HG02852 (cell line): ENCODE results near the gene NAT9.

Experiments used
- ATAC-seq: cut with Tn5 transposase; IDR thresholded peaks from one replicate; pipeline ENCODE4 v1.9.1; 2021; ENCODE audit warnings: mild to moderate bottlenecking, moderate library complexity; ENCODE audit not compliant: unreplicated experiment

Gene NAT9, protein sequence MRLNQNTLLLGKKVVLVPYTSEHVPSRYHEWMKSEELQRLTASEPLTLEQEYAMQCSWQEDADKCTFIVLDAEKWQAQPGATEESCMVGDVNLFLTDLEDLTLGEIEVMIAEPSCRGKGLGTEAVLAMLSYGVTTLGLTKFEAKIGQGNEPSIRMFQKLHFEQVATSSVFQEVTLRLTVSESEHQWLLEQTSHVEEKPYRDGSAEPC

DNA sequence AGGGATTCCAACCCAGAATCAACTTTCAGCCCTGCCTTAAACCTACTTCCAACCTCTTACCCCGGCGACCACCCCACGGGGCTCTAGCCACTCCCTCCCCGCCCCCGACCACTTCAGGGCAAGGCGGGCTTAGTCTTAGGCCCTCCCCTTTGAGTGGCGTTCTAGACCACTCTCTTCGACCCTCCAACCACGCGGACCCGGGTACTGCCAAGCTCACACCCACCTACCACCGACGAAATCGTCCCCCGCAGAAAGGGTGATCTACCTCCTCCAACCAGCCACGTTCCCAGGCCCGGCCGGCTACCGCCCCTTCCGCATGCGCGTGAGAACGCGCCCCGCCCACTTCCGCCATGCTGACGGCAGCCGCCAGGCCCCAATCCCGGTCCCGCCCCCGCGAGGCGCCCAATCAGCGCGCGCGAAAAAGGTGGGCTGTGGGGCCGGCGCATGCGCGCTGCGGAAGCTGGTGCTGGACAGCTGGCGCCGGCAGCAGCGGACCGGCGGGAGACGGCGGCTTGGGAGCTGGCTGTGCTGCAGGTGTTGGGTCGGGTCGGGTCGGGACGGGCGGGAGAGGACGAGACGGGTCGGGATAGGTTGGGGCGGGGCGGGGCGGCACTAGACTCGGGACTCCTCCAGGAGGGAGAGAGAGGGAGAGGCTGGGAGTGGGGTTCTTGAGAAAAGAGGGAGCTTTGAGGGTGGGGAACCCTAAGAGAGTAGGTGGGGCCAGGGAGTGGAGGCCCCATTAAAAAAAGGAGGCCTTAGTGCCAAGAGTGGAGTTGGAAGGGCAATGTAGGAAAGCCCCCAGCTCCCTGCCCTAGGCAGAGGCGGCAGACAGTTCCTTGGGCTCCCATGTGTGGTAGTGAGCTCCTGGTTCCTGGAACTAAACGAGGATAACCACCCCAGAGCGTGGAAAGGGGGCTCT, at the start of gene NAT9:
NAT9 (minus strand) TSS at position 302 of the 919 bp plus-strand sequence. CDS start 647 bp downstream, outside the sequence.
- peak; percentile 67 for ATAC-seq

DNA sequence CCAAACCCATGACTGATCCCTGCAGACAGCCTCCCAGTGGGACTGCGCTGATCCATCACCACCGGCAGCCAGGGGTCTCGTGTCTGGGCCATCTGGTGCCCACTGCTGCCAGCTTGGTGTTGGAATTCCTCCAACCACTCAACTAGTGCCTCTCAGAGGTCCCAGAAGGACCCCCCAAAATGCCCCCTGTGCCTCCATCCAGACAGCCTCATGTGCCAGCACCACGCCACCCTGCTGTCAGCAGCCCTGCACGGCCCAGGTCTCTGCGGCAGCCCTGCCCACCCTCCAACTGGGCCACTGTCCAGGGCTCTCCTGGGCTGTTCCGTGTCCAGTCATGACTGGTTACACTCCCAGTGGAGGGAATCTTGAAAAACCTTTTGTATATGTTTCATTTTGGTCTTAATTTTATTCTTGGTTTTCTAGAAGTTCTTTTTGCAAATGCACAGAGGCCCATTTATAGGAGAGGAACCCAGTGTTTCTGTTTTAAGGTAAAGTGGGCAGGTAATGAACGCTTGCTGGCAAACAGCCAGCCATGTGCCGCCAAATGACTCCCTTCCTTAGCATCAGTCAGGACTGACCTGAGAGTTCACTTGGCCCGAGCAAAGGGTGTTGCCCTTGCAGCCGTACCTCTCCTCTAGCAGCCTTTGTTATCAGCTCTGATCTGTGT, 48.9 kb upstream of the NAT9 start:
- no peak for ATAC-seq

DNA sequence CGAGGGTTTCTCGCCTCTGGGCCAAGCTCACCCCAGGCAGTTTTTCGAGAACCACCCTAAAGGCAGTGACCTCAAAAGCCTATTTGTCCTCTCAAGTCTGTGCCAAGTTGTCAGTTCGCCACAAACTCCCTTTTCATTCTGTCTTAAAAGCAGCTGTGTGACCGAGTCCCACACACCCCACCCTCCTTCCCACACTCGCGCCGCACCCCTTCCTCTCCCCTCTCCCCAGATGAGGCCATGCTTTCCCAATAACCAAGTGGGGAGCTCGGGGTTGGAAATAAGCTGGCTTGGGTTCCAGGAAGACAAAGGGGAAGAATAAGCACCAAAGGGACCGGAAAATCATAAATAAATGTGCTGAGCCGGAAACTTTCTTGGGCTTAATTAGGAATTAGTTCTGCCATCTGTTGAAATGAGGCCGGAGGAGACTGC, 46.8 kb upstream of the NAT9 start:
- ATAC-seq = no peak

DNA sequence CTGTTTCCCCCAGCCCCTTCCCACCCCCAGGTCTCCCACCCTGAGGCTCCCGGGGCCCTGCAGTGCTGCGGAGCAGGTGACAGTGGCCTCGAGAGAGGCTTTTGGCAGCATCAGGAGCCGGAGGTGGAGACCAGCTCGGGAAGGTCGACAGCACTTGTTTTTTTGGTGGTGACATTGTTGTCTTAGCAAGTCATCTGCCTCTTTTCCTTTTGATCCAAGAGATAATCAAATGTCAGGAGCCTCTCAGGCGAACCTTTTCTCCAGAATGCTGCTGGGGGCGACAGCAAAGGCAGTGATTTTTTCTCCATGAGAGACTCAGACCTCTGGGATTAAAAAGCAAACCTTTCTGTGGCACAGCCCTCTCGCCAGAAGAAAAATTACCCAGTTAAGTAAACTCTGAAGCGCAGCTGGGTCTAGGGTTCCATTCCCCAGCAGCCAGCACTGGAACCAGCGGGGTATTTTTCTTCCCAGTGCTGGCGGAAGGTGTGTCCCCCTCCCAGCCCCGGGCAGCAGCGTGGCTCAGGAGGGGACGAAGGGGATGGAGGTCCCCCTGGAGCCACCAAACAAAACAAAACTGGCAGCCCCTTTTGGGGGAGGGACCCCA, 46.3 kb upstream of the NAT9 start:
- no peak for ATAC-seq

DNA sequence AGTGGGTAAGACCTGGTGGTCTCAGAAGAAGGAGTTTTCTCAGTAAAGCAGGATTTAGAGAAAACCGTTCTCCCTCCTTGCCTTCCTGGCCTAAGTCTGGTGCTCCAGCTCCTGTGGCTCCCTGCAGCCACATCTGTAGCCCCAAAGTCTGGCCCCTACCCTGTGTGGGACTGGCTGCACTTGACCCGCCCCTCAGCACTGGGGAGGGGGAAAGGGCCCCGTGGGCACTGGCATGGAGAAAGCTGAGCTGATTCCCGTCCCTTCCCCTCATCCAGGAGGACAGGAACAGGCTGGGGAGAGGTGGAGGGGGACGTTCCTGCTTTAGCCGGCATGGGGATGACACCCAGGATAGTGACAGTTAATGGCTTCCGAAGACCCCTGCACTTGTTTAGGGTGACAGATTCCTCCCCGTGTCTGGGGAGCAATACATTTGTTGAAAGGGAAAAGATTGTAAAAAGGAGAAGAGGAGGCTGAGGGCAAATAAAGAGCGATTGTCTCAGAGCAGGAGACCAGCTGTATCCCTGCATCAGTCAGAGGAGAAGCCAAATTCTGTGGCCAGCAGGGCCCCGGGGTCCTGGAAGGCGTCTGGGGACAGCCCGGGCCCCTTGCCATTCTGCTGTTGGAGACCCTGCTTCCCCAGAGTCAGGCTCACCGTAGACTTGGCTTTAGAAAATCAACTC, 45.6 kb upstream of the NAT9 start:
- ATAC-seq = no peak

DNA sequence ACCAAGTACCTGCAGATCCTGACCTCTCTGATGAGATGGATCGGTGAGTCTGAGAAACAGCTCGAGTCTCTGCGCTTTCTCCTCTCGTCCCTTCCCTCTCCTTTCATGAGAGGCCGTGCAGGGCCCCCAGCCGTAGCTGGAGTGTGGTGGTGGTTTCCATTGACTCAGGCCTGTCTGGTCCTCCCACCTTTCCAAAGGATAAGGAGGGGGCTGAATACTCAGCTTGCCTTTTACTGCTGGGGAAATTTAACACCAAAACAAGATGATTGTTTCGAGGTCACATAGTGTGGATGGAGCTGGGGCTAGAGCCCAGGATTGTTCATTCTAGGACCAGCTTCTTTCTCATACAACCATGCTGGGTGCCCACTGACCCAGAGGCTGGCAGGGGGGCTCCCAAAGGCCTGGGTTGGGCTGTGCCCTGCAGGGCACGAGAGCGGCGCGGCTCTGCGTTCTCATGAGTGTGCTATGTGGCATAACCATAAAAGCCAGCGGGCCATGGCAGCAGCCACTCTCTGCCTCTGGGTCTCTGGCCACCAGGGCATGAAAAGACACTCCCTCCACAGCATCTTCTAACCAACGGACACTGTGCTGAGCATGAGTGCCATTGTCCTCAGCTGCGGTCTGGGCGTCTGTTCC, 43.8 kb upstream of the NAT9 start:
- ATAC-seq = no peak

DNA sequence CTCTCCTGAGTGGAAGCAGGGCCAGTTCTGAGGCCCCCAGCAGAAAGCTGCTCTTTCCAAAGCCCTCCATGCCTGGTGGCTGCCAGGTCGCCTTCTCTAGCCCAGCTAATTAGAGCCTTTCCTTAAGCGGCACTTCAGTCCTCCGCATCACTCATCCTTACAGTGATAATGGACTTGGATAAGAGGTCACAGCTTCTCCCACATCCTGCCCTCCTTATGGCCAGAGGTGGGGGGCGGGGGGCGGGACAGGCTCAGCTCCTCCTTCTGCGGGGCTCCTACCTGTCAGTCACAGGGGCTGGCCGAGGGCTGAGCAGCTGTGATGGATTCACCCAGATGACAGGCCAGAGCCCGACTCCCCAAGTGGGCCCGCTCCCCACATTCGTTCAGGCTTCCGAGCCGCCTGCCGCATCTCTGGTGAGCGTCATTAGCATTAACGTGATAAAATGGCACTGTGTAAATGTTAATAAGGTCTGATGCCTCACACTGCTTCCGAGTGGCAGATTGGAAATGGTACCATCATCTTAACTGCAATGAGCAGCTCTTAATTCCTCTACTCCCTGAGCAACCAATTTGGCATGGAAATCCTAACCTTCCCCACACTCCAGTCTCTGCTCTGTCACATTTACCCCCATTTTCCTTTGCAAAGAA, 42.3 kb upstream of the NAT9 start:
- no peak for ATAC-seq

DNA sequence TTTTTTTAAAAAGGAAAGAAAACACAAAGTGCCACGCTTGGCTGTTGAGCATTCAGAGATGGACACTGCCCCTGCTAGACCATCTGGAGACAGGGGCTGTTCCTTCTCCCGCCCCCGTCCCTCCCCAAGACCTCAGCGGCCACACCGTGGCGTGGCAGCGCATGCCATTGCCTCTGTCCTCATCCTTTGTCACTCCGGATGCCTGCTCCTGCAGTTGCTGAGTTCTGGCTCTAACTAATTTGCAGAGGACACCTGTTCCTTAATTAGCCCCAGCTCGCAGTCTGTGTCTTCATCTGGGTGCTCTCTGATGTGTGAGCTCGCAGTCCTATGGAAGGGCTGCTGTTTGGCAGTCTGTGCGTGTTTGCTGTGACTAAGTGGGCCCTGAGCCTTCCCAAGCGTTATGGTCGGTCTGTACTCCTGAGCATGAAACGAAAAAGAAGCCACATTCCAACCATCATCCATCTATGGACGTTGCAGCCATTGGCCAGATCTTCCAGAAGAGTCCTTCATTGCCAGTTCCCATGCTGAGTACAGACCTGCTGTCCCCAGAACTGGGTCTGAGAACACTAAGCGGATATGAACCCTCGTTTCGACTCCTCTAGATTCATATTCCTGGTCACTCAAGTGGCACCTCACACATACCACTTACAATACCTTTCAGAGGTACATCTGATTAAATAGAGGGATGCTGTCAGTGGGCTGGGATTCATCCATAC, 40.9 kb upstream of the NAT9 start:
- ATAC-seq = no peak

DNA sequence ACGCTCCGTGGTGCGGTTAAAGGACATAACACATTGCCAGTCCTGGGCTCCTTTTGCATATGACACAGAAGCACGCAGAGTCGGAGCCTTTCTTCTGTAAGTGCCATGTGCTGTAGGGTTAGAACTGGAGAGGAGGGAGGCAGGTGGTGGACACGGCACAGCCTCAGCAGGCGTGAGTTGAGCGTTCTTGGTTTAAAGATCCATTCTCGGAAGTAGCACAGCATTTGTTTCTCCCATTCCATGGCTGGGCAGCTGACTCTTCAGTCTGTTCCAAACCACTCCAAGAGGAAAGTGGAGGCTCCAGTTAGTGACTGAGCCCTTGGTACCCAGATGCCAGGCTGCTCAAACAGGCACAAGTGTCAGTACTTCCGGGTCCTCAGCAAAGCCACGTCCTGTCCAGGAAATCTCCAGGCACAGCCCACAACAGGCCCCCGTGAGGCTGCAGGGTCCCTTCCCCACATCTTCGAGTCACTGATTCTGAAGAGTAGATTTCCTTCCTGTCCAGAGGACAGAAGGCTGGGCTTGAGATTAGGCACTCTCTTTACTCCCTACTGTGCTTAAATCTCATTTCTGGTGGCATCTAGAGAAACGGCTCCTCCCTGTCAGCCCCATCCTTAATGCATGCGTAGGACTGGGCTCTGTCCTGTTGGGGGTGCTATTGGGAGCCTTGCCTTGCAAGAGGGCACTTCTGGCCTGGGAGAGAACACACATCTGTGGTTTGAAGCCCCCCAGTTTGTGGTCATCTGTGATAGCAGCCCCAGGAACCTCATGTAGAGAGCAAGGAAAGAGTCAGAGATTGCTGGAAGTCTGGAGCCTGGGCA, 39.6 kb upstream of the NAT9 start:
- no peak for ATAC-seq

DNA sequence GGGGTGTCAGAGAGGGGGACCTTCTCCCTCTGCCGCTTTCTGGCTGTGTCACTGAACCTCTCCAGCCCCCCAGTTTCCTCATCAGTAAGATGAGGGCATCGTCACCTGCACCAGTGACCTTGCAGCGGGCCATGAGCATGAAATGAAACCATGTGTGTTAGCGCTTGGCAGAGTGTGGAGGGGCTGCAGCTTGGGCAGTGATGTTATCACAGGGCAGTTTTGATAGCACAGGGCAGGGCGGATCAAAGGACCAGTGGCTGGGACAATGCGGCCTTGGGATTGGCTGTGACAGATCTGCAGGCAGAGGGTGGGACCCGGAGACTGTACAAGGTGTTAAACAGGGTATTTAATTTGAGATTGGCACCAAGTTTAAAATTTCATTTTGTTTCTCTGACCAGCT, 38.9 kb upstream of the NAT9 start:
- ATAC-seq = no peak

DNA sequence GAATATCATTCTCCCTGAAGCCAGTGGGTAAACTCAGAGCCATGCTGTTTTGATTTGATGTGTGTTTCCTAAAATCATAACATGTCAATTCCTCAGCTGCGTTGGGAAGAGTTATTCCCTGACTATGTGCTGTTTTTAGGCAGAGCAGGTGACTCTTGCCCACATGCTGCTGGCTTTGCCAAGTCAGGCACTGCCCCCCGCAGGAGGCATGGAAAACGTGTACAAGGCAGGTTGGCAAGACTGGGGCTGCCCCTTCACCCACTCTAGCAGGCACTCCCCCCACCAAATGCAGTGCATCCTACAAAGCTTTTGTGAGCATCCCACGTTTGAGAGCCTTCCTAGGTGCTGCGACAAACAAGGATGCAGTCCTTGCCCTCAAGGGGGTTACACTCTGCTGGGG, 38.3 kb upstream of the NAT9 start:
- no peak for ATAC-seq

DNA sequence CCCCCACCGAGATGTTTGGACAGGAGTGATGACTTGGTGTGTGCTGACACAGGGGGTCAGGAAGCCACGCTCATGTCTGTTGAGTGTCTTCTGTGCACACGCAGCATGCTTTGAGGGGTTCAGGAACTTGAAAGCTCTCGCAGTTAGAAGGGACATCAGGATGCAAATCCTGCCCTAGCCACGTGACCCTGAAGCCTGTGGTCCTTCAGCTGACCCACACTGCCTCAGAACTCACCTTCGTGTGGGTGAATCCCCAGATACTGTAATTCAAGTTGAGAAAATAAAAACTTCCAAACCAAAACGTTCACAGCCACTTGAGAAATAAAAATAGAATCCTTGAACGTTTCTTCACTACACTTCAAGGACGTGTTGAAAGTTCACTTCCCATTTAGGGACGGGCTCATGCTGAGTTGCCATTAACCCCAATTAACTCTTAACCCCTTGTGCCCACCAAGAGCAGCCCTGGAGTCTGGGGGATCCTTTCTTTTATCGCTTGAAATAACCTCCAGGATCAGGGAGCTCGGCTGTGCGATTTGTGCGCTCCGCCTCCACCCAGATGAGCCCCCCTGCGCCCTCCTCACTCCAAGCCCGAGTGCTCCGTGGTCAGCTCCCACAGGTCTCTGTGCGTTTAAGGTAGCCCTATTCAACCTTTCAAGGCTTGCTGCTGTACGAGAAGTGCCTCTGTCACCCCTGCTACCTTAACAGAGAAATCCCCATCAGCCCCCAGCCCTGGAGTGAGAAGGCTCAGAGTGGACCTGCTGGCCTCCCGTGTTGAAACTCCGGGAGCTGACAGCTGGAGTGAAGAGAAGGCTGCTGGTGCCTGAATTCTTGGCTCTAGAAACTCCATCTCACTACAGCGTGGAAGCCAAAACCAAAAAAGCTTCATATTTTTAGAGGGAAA, 36.2 kb upstream of the NAT9 start:
- no peak for ATAC-seq

DNA sequence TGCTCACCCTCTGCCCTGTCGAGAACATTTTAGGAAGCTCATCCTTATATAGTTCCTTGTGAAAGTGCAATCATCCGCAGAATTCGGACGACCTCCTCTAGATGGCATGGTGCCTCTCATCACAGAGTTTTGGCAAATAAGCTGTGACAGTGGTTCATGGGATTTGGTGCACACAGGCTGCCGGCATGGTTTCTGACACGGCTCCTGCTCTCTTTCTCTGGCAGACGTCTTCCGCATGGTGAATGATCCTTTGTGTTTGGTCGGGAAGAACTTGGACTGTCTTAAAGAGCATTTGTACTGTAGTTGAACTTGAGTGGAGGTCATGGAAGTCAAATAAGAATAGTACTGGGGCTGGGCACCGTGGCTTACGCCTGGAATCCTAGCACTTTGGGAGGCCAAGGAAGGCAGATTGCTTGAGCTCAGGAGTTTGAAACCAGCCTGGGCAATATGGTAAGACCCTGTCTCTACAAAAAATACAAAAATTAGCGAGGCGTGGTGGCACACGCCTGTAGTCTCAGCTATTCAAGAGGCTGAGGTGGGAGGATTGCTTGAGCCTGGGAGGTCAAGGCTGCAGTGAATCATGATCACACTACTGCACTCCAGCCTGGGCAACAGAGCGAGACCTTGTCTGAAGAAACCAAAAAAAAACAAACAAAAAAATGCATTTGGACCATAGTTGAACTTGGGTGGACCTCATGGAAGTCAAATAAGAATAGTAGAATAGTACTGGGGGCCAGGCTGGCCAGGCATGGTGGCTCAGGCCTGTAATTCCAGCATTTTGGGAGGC, 34.7 kb upstream of the NAT9 start:
- no peak for ATAC-seq

DNA sequence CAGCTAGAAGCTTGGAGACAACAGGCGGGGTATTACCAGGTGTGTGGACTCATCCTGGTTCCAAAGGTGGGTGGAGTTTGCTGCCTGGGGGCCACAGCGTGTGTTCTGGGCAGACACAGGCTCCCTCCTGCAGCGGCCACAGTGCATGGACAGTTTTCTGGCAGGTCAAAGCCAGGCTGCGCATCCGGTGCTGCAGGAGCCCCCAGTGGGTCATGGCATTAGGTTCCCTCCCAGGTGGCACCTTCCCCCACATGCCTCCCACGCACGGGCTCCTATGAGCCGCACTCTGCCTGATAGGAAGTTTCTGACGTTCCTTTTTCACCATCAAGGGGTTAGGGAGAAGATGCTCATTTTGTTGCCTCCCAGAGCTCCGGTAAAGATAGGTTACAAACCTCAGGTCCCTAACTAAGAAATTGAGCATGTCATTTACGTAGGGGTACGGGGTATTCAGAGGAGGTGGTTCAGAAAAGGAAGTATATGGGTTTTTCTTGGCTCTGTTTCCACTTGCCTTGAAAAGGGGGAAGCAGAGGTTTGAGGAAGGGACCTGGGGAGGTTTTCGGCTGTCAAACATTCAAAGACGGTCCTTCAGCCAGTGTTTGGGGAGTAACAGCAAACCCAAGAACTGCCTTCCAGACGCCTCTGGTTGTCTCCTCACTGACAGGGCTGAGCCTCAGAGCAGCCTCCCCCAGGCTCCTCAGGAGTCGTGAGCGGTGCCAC, 32.7 kb upstream of the NAT9 start:
- ATAC-seq = no peak

DNA sequence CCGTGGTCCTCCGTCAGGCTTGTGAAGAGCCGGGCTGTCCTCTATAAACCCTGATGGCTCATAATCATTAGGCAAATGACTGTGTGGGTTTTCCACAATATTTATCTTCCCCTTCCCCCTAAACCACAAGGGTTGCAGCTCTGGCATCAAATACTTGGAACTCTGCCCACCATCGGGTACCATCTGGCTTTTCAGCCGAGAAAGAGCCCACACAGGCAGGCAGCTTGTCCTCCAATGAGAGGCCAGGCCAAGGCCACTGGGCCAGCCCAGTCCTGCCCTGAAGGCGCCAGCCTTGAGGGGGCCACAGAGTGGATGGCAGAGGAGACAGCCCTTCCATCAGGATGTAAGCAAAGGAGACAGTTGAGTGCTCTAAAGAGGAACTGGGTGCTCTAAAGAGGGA, 31.8 kb upstream of the NAT9 start:
- no peak for ATAC-seq

DNA sequence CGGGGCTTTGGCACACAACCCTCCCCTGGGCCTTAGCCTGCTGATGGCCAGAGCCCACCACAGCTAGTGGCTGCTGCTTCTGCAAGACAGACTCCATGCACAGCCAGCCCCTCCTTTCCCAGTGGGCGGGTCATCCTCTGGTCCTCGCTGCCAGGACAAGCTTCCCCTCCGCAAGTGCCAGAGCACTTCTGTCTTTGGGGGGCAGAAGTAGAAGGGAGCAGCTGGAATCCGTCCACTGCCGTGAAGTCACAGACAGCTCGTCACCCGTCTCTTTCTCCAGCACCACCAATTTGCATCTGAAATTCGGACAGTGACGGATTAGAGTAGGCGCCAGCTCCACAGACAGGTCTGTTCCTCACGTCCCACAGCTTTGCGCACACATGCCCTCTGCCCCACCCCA, 31.3 kb upstream of the NAT9 start:
- no peak for ATAC-seq
